ENCODE measurements around the gene GPR17. TPM values are rescaled to one million over a fixed set of nuclear protein-coding genes. Genes with fewer than 3 reads are reported as not detected.

GPR17 gene
- total and polyA plus RNA-seq, 12 donors: 0.22 to 16.5 (median 0.46) TPM; not detected in 4

- WGBS, 2 donors: 76 to 88% methylated on average over 6 of the region's 6 CpGs
- peaks cover 4 to 67% (median 38%) of the 10 kb centered on the region in 9 donors for H3K4me1 ChIP-seq
- H3K36me3 ChIP-seq: no peaks in the 10 kb centered on the region
- H3K4me3 ChIP-seq: peak overlapping the region in 5 of 10 donors; percentile 49 to 61 (median 59)
- H3K9me3 ChIP-seq: no peaks in the 10 kb centered on the region
- H3K27ac ChIP-seq: peak overlapping the region in 8 of 10 donors; percentile 51 to 86 (median 76)
- peaks cover 0 to 8% (median 0%) of the 10 kb centered on the region in 7 donors for H3K27me3 ChIP-seq
- DNase-seq (no peak), ATAC-seq (no peak)
- TF ChIP-seq CTCF (IDR thresholded peaks at IDR 0.05): no peak
- intact Hi-C loops (cut with DNase I): loop anchor here in 1 of 10 donors (5.0 kb wide), 1 partner anchor 80 kb away; no protein-coding TSS in a partner anchor
Measured at GRCh38 chr2:127681976-127682857, 36.3 kb downstream of the GPR17 start.

GRCh38 chr2:127683056-127683455 lies 37.1 kb downstream of the GPR17 start:
- no peak for ATAC-seq
- peaks cover 0 to 63% (median 35%) of the 10 kb centered on the region in 9 donors for H3K4me1 ChIP-seq
- intact Hi-C loops (cut with DNase I): loop anchor here in 1 of 10 donors (5.0 kb wide), 1 partner anchor 81 kb away; no protein-coding TSS in a partner anchor
- no peak for TF ChIP-seq CTCF (IDR thresholded peaks at IDR 0.05)
- peaks cover 0 to 6% (median 0%) of the 10 kb centered on the region in 7 donors for H3K27me3 ChIP-seq
- H3K9me3 ChIP-seq: no peaks in the 10 kb centered on the region
- no peak overlapping the region for H3K4me3 ChIP-seq
- DNase-seq: no peak
- peak overlapping the region in 4 of 10 donors; percentile 42 to 86 (median 63) for H3K27ac ChIP-seq
- no peaks in the 10 kb centered on the region for H3K36me3 ChIP-seq

- 42 to 65% methylated on average over 15 of the region's 15 CpGs for WGBS, 2 donors
- TF ChIP-seq CTCF (IDR thresholded peaks at IDR 0.05): no peak
- no peak for DNase-seq
- no peak overlapping the region for H3K4me3 ChIP-seq
- peaks cover 0 to 6% (median 0%) of the 10 kb centered on the region in 11 donors for H3K9me3 ChIP-seq
- H3K4me1 ChIP-seq: peaks cover 0 to 63% (median 33%) of the 10 kb centered on the region in 9 donors
- H3K27ac ChIP-seq: peak overlapping the region in 5 of 10 donors; percentile 13 to 86 (median 47)
- no peaks in the 10 kb centered on the region for H3K36me3 ChIP-seq
- ATAC-seq: peak in 5 of 8 donors; percentile 29 to 39 (median 31)
- intact Hi-C loops (cut with DNase I): loop anchor here in 1 of 10 donors (5.0 kb wide), 1 partner anchor 81 kb away; no protein-coding TSS in a partner anchor
- H3K27me3 ChIP-seq: peaks cover 0 to 6% (median 0%) of the 10 kb centered on the region in 7 donors
Measured at GRCh38 chr2:127683757-127684156, 37.8 kb downstream of the GPR17 start.

GRCh38 chr2:127685410-127686080 lies 39.6 kb downstream of the GPR17 start:
- Histone ChIP-seq H3K36me3 (no peaks in the 10 kb centered on the region), H3K4me1 (peaks cover 0 to 51% (median 29%) of the 10 kb centered on the region in 9 donors), H3K27me3 (peaks cover 0 to 6% (median 0%) of the 10 kb centered on the region in 7 donors), H3K9me3 (peaks cover 0 to 11% (median 0%) of the 10 kb centered on the region in 11 donors), H3K4me3 (no peak overlapping the region), H3K27ac (peak overlapping the region in 1 of 10 donors; percentile 11)
- DNase-seq: no peak
- TF ChIP-seq CTCF (IDR thresholded peaks at IDR 0.05): no peak
- WGBS, 2 donors: 73 to 77% methylated on average over 8 of the region's 8 CpGs
- ATAC-seq: no peak
- intact Hi-C loops (cut with DNase I): no loop called here
